Activated naive CD4-positive, alpha-beta T cell treated with anti-CD3 and anti-CD28 coated beads, Interleukin-2, amount 50 U/mL, for 72 hours (primary cell): ENCODE data around the gene ATG12. TPM values are rescaled to one million over a fixed set of nuclear protein-coding genes. Genes with fewer than 3 reads are reported as not detected.
A peak's percentile ranks its signal among the peaks of the same experiment; 100 is the strongest.
"Not testable (repeated sequence)": the region's sequence is repeated elsewhere in the genome, so short reads cannot be mapped to it uniquely, and the experiment has no call there.

Source experiments
- ATAC-seq, 2 donors: fragments of 150-1000 bp; cut with Tn5 transposase; 2 replicates each; pipeline ENCODE4 v1.10.0; 2021; ENCODE audit warnings: mild to moderate bottlenecking in 2 of 2, moderate library complexity in 2 of 2
- DNase-seq, 2 donors: peaks; one replicate each; pipeline ENCODE4 v3.0.0; 2021 to 2022; ENCODE audit warnings: low spot score in 2 of 2
- H3K27ac Mint-ChIP-seq, 2 donors: one replicate each; pipeline ENCODE4 v1.8.0; 2022; ENCODE audit warnings: mild to moderate bottlenecking in 2 of 2, mixed read lengths in 2 of 2
- H3K36me3 Mint-ChIP-seq, 2 donors: one replicate each; pipeline ENCODE4 v1.8.0; 2022; ENCODE audit warnings: mixed read lengths in 2 of 2
- H3K9me3 Mint-ChIP-seq, 2 donors: one replicate each; pipeline ENCODE4 v1.8.0; 2022; ENCODE audit warnings: mixed read lengths in 2 of 2
- total RNA-seq, 2 donors: library from RNA; stranded (reverse); gene quantifications; one replicate each; pipeline ENCODE4 v1.2.3, GENCODE V29; 2022

ATG12 gene
- total RNA-seq, 2 donors from 2014 or later = 45.3 to 59.0 TPM

DNA sequence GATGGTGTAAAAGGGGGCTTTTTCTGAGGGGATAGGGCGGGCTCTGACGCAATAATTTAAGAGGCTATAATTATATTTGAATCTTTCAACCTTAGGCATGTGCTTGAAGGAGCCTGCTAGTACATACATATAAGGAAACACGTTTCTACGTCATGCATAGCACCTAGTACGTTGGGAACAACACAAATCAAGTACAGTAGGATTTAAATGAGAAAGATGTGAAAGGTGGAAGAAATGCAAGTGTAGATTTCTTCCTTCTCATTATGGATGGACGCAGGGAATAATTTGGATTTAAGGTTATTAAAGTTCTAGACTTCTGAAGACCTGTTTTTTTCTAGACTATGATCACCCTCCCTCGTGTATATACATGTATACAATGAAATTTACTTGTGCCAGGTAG, 24.0 kb downstream of the ATG12 start:
- DNase-seq (no peak), ATAC-seq (no peak)
- no peak overlapping the region for H3K27ac Mint-ChIP-seq
- peaks cover 0 to 9% of the 10 kb centered on the region in 2 donors for H3K36me3 Mint-ChIP-seq
- no peaks in the 10 kb centered on the region for H3K9me3 Mint-ChIP-seq

DNA sequence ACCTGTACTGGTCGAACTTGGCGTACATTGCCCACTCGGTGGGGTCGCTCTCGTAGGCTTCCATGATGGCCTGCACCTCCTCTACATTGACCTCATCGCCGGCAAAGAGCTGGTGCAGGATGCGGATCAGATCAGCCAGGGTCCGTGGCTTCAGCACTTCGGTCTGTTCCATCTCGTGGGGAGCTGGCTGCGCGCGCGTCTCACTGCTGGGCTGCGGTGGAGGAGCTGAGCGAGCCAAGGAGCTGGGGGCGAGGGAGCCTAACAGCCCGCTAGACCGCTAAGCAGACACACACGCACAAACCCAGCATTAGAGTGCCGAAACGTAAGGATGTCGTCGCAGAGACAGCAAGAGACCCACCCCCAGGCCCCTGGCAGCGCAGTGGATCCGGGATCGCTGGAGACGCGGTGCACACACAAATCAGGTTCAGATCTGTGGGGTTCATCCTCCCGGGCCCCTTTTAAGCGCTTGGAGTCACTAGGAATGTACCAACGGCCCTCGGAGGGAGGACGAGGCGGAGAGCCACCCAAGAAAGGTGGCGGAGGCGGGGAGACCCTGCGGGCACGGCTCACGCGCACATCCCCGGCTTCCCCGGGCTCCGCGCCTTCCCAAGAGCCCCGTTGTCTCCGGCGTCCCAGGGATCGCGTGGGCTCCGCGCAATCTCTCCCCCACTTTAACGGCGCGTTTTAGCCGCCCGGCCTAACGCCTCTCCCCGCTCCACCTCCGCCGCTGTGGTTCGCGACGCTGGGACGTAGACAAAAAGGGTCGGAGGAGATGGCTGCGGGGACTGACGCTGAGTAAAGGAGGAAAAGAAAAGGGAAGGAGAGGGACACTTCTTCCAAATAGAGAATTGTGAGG, 24.9 kb downstream of the ATG12 start, which contains the start of gene CDO1:
Gene CDO1, minus strand, starts transcription at position 434 of the 856 bp plus-strand sequence. Its CDS starts 262 bp downstream, at position 172.
- Mint-ChIP-seq H3K9me3 (no peaks in the 10 kb centered on the region), H3K27ac (no peak within 1 kb of the TSS), H3K36me3 (peaks cover 0 to 9% of the 10 kb centered on the region in 2 donors)
- ATAC-seq (peak; percentile 28 to 68), DNase-seq (peak in 1 of 2 donors; percentile 48)

DNA sequence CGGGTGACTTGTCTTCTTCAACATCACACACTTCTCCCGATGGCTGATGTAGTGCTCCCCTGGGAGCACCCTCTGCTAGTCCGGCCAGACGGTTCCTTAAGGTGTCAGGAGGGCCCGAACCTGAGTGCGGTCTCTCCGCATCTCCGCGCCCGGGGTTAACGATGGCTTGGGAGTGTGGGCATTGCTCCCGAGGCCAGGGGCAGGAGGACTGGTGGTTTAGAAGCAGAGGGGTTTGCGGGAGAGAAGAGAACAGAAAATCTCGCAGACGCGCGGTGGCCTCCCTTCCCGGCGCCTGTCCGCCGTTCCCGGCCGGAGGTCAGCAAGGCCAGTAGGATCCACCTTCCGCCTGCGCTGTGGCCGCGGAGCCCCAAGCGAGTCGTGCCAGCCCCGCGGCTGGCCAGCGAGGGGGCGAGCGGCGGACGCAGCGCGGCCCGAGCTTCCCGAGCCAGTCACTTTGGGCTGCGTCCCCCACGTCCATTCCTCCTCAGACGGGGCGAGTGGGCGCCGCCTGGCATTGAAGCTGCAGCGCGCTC, 25.6 kb downstream of the ATG12 start:
- no peaks in the 10 kb centered on the region for H3K9me3 Mint-ChIP-seq
- H3K36me3 Mint-ChIP-seq = peaks cover 0 to 9% of the 10 kb centered on the region in 2 donors
- ATAC-seq (peak in 1 of 2 donors; percentile 11), DNase-seq (no peak)
- no peak overlapping the region for H3K27ac Mint-ChIP-seq

DNA sequence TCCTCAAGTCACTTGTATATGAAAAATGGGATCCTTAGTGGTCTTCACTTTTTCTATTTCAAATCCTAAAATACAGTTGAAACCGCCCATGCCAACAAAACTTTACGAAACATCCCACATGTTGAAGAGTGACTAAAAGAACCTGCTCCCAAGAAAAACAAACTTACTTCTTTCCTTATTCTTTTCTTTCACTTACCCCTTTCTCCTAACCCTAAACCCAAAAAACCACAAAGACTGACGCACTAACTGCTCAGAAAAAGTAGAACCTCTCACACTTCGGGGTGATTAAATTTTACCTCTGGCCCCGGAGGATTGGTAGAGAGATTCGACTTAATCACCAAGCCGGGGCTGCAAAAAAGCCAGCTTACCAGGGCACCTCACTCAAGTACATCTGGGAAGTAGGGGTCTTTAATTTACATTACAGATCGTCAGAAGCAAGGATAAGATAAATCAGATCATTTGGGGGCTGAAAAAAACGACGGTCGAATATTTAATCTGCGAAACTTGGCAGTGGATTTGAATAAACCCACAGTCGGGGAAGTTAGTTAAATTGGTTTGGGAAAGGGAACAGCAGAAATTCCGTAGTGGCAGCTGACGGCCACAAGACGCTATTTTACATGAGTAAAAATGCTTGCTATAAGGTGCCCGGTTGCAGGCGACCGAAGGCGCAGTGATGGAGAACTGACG, 26.2 kb downstream of the ATG12 start:
- ATAC-seq (peak in 1 of 2 donors; percentile 27), DNase-seq (no peak)
- Mint-ChIP-seq H3K36me3 (peaks cover 0 to 9% of the 10 kb centered on the region in 2 donors), H3K27ac (no peak overlapping the region), H3K9me3 (no peaks in the 10 kb centered on the region)

DNA sequence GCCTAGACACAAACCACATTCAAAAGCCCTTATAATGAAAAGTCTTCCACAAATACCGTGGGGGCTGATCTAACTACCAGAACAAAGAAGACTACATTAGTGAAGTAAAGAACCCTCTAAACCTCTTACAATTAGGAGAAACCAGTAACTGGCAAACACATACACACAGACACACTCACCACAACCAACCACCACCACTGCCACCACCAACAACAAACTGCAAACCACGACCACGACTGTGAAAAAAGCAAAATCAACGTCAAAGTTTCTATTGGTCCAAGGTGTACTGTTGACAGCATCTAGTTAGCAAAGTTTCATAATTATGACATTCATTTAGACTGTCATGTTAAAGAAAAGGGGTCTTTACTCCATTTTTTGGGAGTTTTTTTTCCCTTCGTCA, 27.6 kb downstream of the ATG12 start:
- ATAC-seq (peak in 1 of 2 donors; percentile 47), DNase-seq (peak in 1 of 2 donors; percentile 14)
- Mint-ChIP-seq H3K27ac (no peak overlapping the region), H3K36me3 (peaks cover 0 to 9% of the 10 kb centered on the region in 2 donors), H3K9me3 (no peaks in the 10 kb centered on the region)

DNA sequence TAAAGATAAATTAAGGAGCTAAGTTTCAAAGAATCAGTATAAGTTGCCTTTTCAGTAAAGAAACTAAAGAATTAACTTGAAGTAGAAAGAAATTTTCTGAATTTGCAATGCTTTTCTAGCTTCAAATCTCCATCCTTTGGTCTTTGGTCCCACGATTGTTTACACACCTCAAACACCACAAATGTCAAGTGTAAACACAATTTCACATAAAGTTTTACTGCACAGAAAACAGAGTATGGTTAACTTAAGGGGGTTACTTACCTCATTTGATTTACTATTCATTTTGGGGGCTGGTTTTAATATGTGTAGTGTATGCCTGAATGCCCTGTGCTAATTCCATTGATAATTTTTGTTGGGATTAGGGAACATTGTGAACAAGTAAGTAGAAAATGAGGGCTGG, 29.0 kb downstream of the ATG12 start:
- Mint-ChIP-seq H3K36me3 (peaks cover 4 to 9% of the 10 kb centered on the region in 2 donors), H3K27ac (no peak overlapping the region), H3K9me3 (no peaks in the 10 kb centered on the region)
- no peak for DNase-seq
- no peak for ATAC-seq

DNA sequence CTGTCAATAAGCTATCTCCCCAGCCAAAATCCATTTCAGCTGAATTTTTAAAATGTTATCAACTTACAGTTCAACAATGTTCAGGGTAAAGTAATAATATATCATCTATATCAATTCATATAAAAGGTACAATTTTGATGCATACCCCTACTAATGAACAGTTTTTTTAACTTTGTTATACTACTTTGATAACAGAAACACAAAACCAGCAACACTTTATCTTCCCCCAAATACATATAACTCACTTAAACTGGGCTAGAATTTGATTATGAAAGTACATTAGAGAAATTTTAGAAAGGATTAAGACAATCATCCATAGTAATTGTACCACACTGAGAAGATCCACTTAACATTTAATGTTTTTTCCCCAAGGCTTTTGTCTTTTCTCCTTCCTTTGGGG, 30.0 kb downstream of the ATG12 start:
- H3K27ac Mint-ChIP-seq = no peak overlapping the region
- peaks cover 7 to 8% of the 10 kb centered on the region in 2 donors for H3K36me3 Mint-ChIP-seq
- no peaks in the 10 kb centered on the region for H3K9me3 Mint-ChIP-seq
- ATAC-seq (no peak), DNase-seq (no peak)

DNA sequence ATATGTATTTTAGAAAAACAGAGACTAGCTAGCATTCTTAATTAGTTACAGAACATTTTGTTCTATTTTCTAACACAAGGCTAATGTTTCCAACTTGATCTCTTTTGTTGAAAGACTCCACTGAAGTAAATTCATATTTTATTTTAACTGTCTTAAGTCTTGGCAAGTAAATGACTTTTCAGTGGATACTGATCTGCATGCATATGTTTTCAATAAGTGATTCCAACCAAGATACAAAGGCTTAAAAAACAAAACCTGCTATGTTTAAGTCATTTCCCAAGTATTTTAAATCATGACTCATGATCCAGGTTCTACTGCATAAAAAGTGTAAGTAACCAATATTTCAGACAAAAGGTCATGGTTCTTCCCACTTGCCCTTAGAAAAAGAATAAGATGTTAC, 30.6 kb downstream of the ATG12 start:
- Mint-ChIP-seq H3K36me3 (peaks cover 5 to 7% of the 10 kb centered on the region in 2 donors), H3K27ac (no peak overlapping the region), H3K9me3 (no peaks in the 10 kb centered on the region)
- ATAC-seq = no peak
- no peak for DNase-seq

DNA sequence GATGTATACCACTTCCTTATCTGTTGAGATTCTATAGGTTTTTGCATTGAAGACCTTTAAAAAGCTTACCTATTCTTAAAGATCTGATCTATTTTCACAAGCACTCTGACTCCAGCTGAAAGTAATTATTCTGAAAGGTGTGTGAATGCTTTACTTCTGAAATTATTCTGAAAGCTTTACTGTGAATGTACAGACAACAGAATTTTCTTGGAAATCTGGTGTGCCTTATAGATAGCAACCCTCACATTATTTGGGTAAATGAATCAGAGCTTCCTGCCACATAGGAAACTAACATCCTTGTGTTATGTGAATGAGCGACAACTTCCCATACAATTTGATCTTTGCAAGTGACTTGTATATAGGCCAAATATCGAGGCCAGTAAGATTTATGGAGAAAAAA, 31.4 kb downstream of the ATG12 start:
- Mint-ChIP-seq H3K27ac (no peak overlapping the region), H3K9me3 (no peaks in the 10 kb centered on the region)
- ATAC-seq = peak in 1 of 2 donors; percentile 74

DNA sequence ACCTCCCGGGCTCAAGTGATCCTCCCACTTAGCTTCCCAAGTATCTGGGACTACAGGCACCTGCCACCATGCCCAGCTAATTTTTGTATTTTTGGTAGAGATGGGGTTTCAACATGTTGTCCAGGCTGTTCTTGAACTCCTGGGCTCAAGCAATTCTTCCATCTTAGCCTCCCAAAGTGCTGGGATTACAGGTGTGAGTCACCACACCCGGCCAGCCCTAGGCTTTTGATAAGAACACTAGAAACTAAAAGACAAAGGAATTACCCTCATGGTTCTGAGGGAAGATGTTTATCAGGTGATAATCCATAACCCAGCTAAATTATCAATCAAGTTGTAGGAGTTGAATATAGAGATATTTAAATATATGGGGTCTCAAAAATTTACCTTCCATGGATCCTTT, 33.3 kb downstream of the ATG12 start:
- not testable (repeated sequence) for H3K9me3 Mint-ChIP-seq, DNase-seq, H3K36me3 Mint-ChIP-seq, ATAC-seq, H3K27ac Mint-ChIP-seq

More for the DNA sequence above, 31.4 kb downstream of the ATG12 start:
- H3K36me3 Mint-ChIP-seq = peaks cover 5 to 7% of the 10 kb centered on the region in 2 donors
- DNase-seq = no peak

DNA sequence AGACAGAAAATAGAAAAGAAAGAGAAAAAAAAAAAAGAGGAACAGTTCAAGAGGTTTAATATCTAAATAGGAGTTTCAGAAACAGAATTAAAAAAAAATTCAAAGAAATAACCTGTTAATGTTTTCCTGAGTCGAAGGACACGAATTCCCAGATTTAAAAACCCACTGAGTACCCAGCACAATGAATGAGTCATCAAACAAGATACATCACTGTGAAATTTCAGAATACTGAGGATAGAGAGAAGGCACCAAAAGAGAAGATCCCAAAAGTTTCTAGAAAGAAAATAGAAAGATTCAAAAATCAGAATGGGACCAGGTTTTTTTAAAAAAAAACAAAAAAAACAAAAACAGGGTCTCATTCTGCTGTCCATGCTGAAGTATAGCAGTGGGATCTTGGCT, 33.7 kb downstream of the ATG12 start:
- Mint-ChIP-seq H3K36me3 (peaks cover 0 to 7% of the 10 kb centered on the region in 2 donors), H3K9me3 (no peaks in the 10 kb centered on the region), H3K27ac (no peak overlapping the region)
- DNase-seq (no peak), ATAC-seq (no peak)

DNA sequence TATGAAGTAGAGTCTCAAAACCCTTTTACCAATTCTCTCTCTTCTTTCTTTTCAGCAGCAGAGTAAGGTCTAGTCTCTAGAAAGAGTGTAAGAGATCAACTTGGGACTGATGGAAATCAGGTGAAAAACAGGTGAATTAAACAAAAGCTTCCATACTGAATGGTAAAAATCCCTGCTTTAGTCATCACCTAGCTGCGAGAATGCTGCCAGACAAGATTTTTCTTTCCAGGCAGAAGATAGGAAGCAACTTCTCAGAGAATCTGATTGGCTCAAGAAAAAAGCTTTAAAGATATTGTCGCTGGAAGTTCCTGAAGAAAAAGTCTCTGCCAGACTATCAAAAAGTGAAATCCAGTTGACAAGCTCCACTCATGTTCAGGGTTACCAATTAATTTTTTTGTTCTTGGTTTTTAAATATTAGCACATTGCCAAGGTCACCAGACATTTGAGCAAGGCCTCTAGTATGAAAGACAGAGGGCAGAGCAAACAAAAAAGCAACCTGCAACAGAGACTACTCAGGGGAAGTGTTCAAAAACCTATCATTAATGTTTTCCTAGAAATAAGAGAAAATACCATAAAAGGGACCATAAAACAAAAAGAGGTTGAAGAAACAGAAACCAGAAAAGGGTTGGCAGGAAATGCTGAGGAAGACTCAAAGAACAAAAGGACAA, 34.2 kb downstream of the ATG12 start:
- Mint-ChIP-seq H3K27ac (no peak overlapping the region), H3K36me3 (peaks cover 0 to 7% of the 10 kb centered on the region in 2 donors)
- no peak for ATAC-seq

DNA sequence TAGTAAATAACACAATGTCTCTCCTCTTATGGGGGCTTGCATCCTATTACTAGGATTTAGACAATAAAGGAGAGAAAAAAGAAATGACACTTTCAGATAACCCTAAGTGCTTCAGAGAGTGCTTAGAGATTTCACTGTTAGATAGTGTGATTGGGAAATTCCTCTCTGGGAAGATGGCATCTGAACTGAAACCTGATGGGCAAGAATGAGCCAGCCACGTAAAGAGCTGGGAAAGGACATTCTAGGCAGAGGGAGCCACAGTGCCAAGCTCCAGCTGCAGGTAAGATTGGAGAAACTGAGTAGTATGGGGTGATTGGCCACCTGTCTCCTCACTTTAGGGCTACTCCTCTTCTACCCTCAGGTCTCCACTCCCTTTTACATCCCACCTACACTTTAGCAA, 39.4 kb downstream of the ATG12 start:
- Mint-ChIP-seq H3K9me3 (no peaks in the 10 kb centered on the region), H3K27ac (no peak overlapping the region), H3K36me3 (no peaks in the 10 kb centered on the region)
- ATAC-seq (no peak), DNase-seq (no peak)

More for the DNA sequence above, 34.2 kb downstream of the ATG12 start:
- no peaks in the 10 kb centered on the region for H3K9me3 Mint-ChIP-seq
- no peak for DNase-seq

DNA sequence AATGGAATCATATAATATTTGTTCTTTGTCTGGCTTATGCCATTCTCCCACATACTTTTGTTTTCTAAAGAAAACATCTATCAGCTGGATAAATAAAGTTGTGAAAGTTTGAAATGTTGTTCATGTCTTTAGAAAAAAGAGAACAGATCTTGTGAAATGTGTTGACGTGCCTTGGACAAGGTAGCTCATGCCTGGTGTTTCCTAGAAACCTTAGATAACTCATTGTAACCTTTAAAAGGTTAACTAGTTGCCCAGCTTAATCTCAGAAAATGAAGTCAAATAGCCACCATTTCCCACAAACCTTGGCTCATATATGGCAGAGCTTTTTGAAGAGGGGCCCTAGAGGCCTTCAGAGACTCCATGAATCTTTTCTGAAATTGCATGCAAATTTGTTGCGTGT, 40.2 kb downstream of the ATG12 start:
- ATAC-seq = no peak
- no peak overlapping the region for H3K27ac Mint-ChIP-seq

DNA sequence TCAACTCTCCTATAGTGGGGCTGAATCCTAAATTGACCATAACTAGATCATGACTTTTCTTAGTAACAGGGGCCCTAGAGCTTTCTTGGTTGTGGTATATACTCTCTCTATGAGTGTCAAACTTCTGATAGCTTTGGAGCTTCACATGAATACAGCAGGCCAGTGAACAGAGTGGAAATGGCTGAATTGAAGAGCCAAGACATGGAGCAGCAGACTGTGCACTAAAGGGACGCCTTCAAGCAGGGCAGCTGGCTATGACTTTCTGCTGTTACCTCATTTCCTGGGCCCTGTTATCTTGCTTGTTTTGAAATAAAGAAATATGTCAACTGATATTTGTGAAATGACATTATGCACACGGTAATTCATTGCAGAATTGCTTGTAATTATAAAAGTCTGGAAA, 41.3 kb downstream of the ATG12 start:
- Mint-ChIP-seq H3K36me3 (no peaks in the 10 kb centered on the region), H3K27ac (no peak overlapping the region), H3K9me3 (no peaks in the 10 kb centered on the region)
- ATAC-seq (peak in 1 of 2 donors; percentile 40), DNase-seq (no peak)

More for the DNA sequence above, 40.2 kb downstream of the ATG12 start:
- no peaks in the 10 kb centered on the region for H3K9me3 Mint-ChIP-seq
- H3K36me3 Mint-ChIP-seq = no peaks in the 10 kb centered on the region
- DNase-seq = no peak

DNA sequence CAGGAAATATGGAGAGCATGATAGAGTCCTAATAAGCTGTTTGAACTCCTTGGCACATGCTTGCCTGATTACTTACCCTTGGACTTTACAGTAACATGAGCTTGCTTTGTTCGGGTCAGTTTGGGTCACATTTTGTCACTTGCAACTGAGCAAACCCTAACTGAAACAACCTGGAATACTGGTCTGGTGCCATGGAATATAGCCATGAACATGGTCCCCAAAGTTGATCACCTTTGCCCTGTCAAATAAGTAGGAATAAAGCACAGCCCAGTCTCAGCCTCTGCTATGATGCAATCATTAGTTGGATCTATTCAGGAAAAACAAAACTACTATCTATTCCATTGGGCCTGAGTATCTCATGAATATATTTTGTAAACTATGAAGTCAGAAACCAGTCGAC, 43.1 kb downstream of the ATG12 start:
- H3K27ac Mint-ChIP-seq = no peak overlapping the region
- H3K9me3 Mint-ChIP-seq = no peaks in the 10 kb centered on the region
- no peaks in the 10 kb centered on the region for H3K36me3 Mint-ChIP-seq
- no peak for ATAC-seq
- no peak for DNase-seq

DNA sequence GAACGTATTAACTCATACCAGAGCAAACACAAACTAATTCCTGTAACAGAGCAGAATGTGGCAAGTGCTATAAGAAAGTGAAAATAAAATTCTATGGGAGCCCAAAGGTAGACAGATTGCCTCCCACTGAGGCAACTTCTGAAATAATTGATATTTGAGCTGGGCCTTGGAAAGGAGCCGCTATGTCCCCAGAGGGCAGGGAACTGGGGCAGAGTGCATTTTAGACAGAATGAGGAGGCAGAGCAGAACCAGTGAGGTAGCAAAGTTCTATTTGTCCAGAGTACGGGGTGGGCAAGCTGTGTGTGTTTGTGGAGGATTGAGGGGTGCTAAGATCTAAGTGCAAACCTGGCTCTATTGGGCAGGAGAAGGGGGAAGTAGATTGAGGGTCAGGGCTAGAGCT, 44.7 kb downstream of the ATG12 start:
- Mint-ChIP-seq H3K9me3 (no peaks in the 10 kb centered on the region), H3K36me3 (no peaks in the 10 kb centered on the region), H3K27ac (no peak overlapping the region)
- DNase-seq (no peak), ATAC-seq (no peak)
